H9 (cell line): ENCODE results near the gene TYW3. TPM values are rescaled to one million over a fixed set of nuclear protein-coding genes. Genes with fewer than 3 reads are reported as not detected.

Experiments
- DNase-seq: peaks from one replicate; pipeline ENCODE4 v3.0.0-alpha.2; 2017
- H2AFZ ChIP-seq: one replicate; pipeline ENCODE4 v1.6.1; 2013; ENCODE audit warnings: mild to moderate bottlenecking, low read length, control low read depth, moderate library complexity
- H2AK5ac ChIP-seq: 2 replicates; pipeline ENCODE4 v1.6.1; 2013; ENCODE audit warnings: low read length, control low read depth, mixed read lengths; ENCODE audit not compliant: insufficient read length
- H2BK120ac ChIP-seq: one replicate; pipeline ENCODE4 v1.6.1; 2013; ENCODE audit warnings: low read depth, mild to moderate bottlenecking, low read length, control low read depth, inconsistent platforms; ENCODE audit not compliant: poor library complexity, severe bottlenecking
- H2BK12ac ChIP-seq: 2 replicates; pipeline ENCODE4 v1.6.1; 2013; ENCODE audit warnings: low read length, control low read depth, mixed read lengths, low read depth; ENCODE audit not compliant: insufficient read length
- H2BK15ac ChIP-seq: 2 replicates; pipeline ENCODE4 v1.6.1; 2013; ENCODE audit warnings: low read depth, low read length, control low read depth
- H2BK20ac ChIP-seq: one replicate; pipeline ENCODE4 v1.6.1; 2013; ENCODE audit warnings: low read depth, mild to moderate bottlenecking, low read length, control low read depth, inconsistent platforms; ENCODE audit not compliant: poor library complexity, severe bottlenecking
- H2BK5ac ChIP-seq: 2 replicates; pipeline ENCODE4 v1.6.1; 2013; ENCODE audit warnings: low read length, control low read depth, mixed read lengths; ENCODE audit not compliant: insufficient read length
- H3K14ac ChIP-seq: 2 replicates; pipeline ENCODE4 v1.6.1; 2013; ENCODE audit warnings: low read length, control low read depth; ENCODE audit not compliant: insufficient read depth
- H3K18ac ChIP-seq: 2 replicates; pipeline ENCODE4 v1.6.1; 2013; ENCODE audit warnings: low read depth, mild to moderate bottlenecking, mixed read lengths, low read length, control low read depth; ENCODE audit not compliant: insufficient read length
- H3K23ac ChIP-seq: 2 replicates; pipeline ENCODE4 v1.6.1; 2013; ENCODE audit warnings: low read length, control low read depth, mixed read lengths, low read depth; ENCODE audit not compliant: insufficient read length
- H3K23me2 ChIP-seq: 2 replicates; pipeline ENCODE4 v1.6.1; 2013; ENCODE audit warnings: low read depth, mild to moderate bottlenecking, mixed read lengths, low read length, control low read depth; ENCODE audit not compliant: insufficient read length, poor library complexity, severe bottlenecking
- H3K27ac ChIP-seq: 2 replicates; pipeline ENCODE4 v1.5.1; 2013; ENCODE audit warnings: low read length, control low read depth, mixed read lengths, low read depth; ENCODE audit not compliant: insufficient read length
- H3K27me3 ChIP-seq: 2 replicates; pipeline ENCODE4 v1.6.1; 2013; ENCODE audit warnings: low read length, control low read depth, inconsistent platforms; ENCODE audit not compliant: insufficient read depth
- H3K4ac ChIP-seq: 2 replicates; pipeline ENCODE4 v1.6.1; 2013; ENCODE audit warnings: low read depth, mild to moderate bottlenecking, control low read depth, inconsistent platforms, low read length, moderate library complexity
- H3K4me1 ChIP-seq: 2 replicates; pipeline ENCODE4 v1.6.1; 2013; ENCODE audit warnings: low read length, control low read depth, inconsistent platforms; ENCODE audit not compliant: insufficient read depth
- H3K4me2 ChIP-seq: 2 replicates; pipeline ENCODE4 v1.6.1; 2013; ENCODE audit warnings: low read length, control low read depth, mixed read lengths; ENCODE audit not compliant: insufficient read length, insufficient read depth
- H3K56ac ChIP-seq: 2 replicates; pipeline ENCODE4 v1.6.1; 2013; ENCODE audit warnings: low read depth, mild to moderate bottlenecking, mixed read lengths, low read length, control low read depth; ENCODE audit not compliant: insufficient read length
- H3K79me1 ChIP-seq: 2 replicates; pipeline ENCODE4 v1.6.1; 2013; ENCODE audit warnings: low read depth, mild to moderate bottlenecking, moderate library complexity, low read length, control low read depth, inconsistent platforms; ENCODE audit not compliant: insufficient read depth, poor library complexity, severe bottlenecking
- H3K79me2 ChIP-seq: 2 replicates; pipeline ENCODE4 v1.6.1; 2013; ENCODE audit warnings: low read length, control low read depth, inconsistent platforms; ENCODE audit not compliant: insufficient read depth
- H3K9ac ChIP-seq: 2 replicates; pipeline ENCODE4 v1.6.1; 2013; ENCODE audit warnings: low read length, control low read depth, mixed read lengths; ENCODE audit not compliant: insufficient read length; ENCODE audit errors: extremely low read depth
- H3K9me3 ChIP-seq: one replicate; pipeline ENCODE4 v1.6.1; 2013; ENCODE audit warnings: low read depth, low read length, inconsistent platforms; ENCODE audit not compliant: control insufficient read depth
- H3T11ph ChIP-seq: one replicate; pipeline ENCODE4 v1.6.1; 2013; ENCODE audit warnings: mild to moderate bottlenecking, low read length, control low read depth, inconsistent platforms
- H4K20me1 ChIP-seq: one replicate; pipeline ENCODE4 v1.6.1; 2013; ENCODE audit not compliant: control insufficient read depth, insufficient read length, insufficient read depth
- H4K5ac ChIP-seq: 2 replicates; pipeline ENCODE4 v1.6.1; 2013; ENCODE audit warnings: low read depth, mild to moderate bottlenecking, mixed read lengths, low read length, control low read depth; ENCODE audit not compliant: insufficient read length
- H4K8ac ChIP-seq: replicated peaks from 2 replicates; pipeline ENCODE4 v1.6.1; 2013; ENCODE audit warnings: low read length, control low read depth, mixed read lengths, low read depth; ENCODE audit not compliant: insufficient read length
- H4K91ac ChIP-seq: 2 replicates; pipeline ENCODE4 v1.6.1; 2013; ENCODE audit warnings: low read depth, mild to moderate bottlenecking, moderate library complexity, mixed read lengths, low read length, control low read depth; ENCODE audit not compliant: insufficient read length
- H3K27ac Mint-ChIP-seq, 3 experiments: 2 replicates in 2 of 3; 3 replicates in 1 of 3; pipeline ENCODE4 v1.8.0; 2020 to 2021; ENCODE audit warnings: mixed read lengths in 3 of 3, mild to moderate bottlenecking in 1 of 3, moderate library complexity in 1 of 3
- H3K27me3 Mint-ChIP-seq: 2 replicates; pipeline ENCODE4 v1.8.0; 2021; ENCODE audit warnings: low read depth, mild to moderate bottlenecking, moderate library complexity, mixed read lengths
- H3K36me3 Mint-ChIP-seq, 3 experiments: 2 replicates in 2 of 3; 3 replicates in 1 of 3; pipeline ENCODE4 v1.8.0; 2020 to 2021; ENCODE audit warnings: low read depth in 3 of 3, mixed read lengths in 3 of 3; ENCODE audit not compliant: insufficient read depth in 1 of 3
- H3K4me1 Mint-ChIP-seq, 2 experiments: 2 replicates each; pipeline ENCODE4 v1.8.0; 2020; ENCODE audit warnings: mixed read lengths in 2 of 2
- H3K4me3 Mint-ChIP-seq, 2 experiments: 2 replicates in 1 of 2; 3 replicates in 1 of 2; pipeline ENCODE4 v1.8.0; 2020 to 2021; ENCODE audit warnings: mild to moderate bottlenecking in 2 of 2, mixed read lengths in 2 of 2, moderate library complexity in 1 of 2
- H3K9me3 Mint-ChIP-seq, 2 experiments: 2 replicates in 1 of 2; 3 replicates in 1 of 2; pipeline ENCODE4 v1.8.0; 2020; ENCODE audit warnings: mild to moderate bottlenecking in 2 of 2, mixed read lengths in 2 of 2, moderate library complexity in 1 of 2
- WGBS: extraction: QIAGEN DNeasy Blood & Tissue Kit; methylation state at CpG from one replicate; pipeline ENCODE4 v1.1.7; 2013; ENCODE audit warnings: missing lambda C conversion rate, low lambda C conversion rate, mixed read lengths; ENCODE audit not compliant: insufficient read length; ENCODE audit errors: extremely low coverage; 5-methylcytosine and 5-hydroxymethylcytosine counted together
- total RNA-seq: library from RNA; stranded (reverse); gene quantifications from 2 replicates; pipeline ENCODE4 v1.2.1, GENCODE V29; 2021
- TF ChIP-seq, protein P1 (sequence below): fragments of 200-600 bp; sonication (generic); conservative IDR thresholded peaks from 3 replicates; pipeline ENCODE4 v1.8.0; 2021; ENCODE audit warnings: antibody characterized with exemption, mild to moderate bottlenecking

The TYW3 gene
- total RNA-seq, 1 experiment from 2014 or later: 10.9 TPM

DNA sequence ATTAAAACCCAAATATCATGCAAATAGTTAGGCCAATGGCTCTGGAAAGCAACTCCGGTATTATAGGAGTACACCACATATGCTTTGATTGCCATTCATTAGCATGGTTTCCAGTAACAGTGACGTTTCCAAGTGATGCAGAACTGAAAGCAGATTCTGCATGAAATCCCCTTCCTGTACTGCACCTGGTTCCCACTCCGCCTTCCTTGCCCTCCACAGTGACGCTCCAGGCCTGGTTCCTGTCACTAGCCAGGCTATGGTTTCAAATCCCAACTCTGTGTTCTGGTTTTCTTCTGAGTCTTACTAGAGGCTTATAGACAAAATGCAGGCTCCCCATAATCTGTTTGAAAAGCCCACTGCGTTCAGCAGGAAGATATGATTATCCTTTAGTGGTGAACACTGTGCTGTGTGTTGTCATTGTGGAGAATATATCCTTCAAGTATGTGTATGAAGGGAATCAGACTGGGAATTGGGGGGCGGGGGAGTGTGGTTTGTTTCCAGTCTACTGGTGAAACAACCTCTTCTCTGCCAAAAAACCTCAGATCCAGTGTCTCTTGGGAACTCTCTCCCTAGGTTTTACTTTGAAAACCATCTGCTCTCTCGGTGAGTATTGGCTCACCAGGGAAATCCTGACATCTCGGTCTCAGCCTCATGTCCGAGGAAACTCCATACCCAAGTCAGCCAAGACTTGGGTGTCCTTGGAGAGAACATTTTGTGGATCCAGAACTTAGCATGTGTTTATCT, 78.7 kb downstream of the TYW3 start:
- peaks cover 3 to 7% of the 10 kb centered on the region in 2 experiments for H3K4me1 Mint-ChIP-seq
- H3K9ac ChIP-seq: no peak overlapping the region
- no peak overlapping the region for H4K8ac ChIP-seq
- H2AFZ ChIP-seq: no peak overlapping the region
- no peak for DNase-seq
- no peaks in the 10 kb centered on the region for H3K79me2 ChIP-seq
- H3T11ph ChIP-seq: no peak overlapping the region
- no peak overlapping the region for H2BK5ac ChIP-seq
- WGBS: no CpG with 5 or more reads among the region's 9 CpGs
- H3K14ac ChIP-seq: no peak overlapping the region
- H3K18ac ChIP-seq: no peak overlapping the region
- no peak overlapping the region for H4K91ac ChIP-seq
- H3K4me3 Mint-ChIP-seq: no peak overlapping the region
- no peaks in the 10 kb centered on the region for H3K36me3 Mint-ChIP-seq
- no peak overlapping the region for H3K4me2 ChIP-seq
- H2BK15ac ChIP-seq: no peak overlapping the region
- no peaks in the 10 kb centered on the region for H3K79me1 ChIP-seq
- no peak overlapping the region for H3K27ac Mint-ChIP-seq
- no peaks in the 10 kb centered on the region for H3K27me3 ChIP-seq
- TF ChIP-seq, protein P1, sequence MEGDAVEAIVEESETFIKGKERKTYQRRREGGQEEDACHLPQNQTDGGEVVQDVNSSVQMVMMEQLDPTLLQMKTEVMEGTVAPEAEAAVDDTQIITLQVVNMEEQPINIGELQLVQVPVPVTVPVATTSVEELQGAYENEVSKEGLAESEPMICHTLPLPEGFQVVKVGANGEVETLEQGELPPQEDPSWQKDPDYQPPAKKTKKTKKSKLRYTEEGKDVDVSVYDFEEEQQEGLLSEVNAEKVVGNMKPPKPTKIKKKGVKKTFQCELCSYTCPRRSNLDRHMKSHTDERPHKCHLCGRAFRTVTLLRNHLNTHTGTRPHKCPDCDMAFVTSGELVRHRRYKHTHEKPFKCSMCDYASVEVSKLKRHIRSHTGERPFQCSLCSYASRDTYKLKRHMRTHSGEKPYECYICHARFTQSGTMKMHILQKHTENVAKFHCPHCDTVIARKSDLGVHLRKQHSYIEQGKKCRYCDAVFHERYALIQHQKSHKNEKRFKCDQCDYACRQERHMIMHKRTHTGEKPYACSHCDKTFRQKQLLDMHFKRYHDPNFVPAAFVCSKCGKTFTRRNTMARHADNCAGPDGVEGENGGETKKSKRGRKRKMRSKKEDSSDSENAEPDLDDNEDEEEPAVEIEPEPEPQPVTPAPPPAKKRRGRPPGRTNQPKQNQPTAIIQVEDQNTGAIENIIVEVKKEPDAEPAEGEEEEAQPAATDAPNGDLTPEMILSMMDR: no peak
- H2BK120ac ChIP-seq: no peak overlapping the region
- H3K27ac ChIP-seq: no peak overlapping the region
- no peaks in the 10 kb centered on the region for H4K20me1 ChIP-seq
- no peaks in the 10 kb centered on the region for H3K9me3 Mint-ChIP-seq
- H3K23me2 ChIP-seq: no peaks in the 10 kb centered on the region
- no peak overlapping the region for H2BK12ac ChIP-seq
- no peak overlapping the region for H4K5ac ChIP-seq
- H3K4me1 ChIP-seq: no peaks in the 10 kb centered on the region
- no peak overlapping the region for H3K56ac ChIP-seq
- no peak overlapping the region for H3K4ac ChIP-seq
- no peak overlapping the region for H3K23ac ChIP-seq
- H3K9me3 ChIP-seq: no peaks in the 10 kb centered on the region
- H2BK20ac ChIP-seq: no peak overlapping the region
- H2AK5ac ChIP-seq: no peak overlapping the region
- no peaks in the 10 kb centered on the region for H3K27me3 Mint-ChIP-seq
